Natural killer cell treated with Interleukin-12 subunit alpha and Interleukin-12 subunit beta and Interleukin-15 and Interleukin-18, amount 100 ng/mL, for 72 hours (primary cell): ENCODE measurements around the gene CC2D2A. TPM values are rescaled to one million over a fixed set of nuclear protein-coding genes. Genes with fewer than 3 reads are reported as not detected.

Source experiments
- ATAC-seq, 2 donors: fragments of 150-1000 bp; cut with Tn5 transposase in 1 of 2; sonication (Bioruptor Pico), chemical (Tn5 transposase) in 1 of 2; 2 replicates each; pipeline ENCODE4 v1.10.0; 2021
- DNase-seq: peaks from one replicate; pipeline ENCODE4 v3.0.0; 2022; ENCODE audit warnings: low spot score
- H3K27ac Mint-ChIP-seq, 2 donors: 1 replicate in 1 of 2; 2 replicates in 1 of 2; pipeline ENCODE4 v1.8.0; 2022; ENCODE audit warnings: mixed read lengths in 2 of 2, mild to moderate bottlenecking in 1 of 2, moderate library complexity in 1 of 2
- H3K27me3 Mint-ChIP-seq, 2 donors: 1 replicate in 1 of 2; 2 replicates in 1 of 2; pipeline ENCODE4 v1.8.0; 2022; ENCODE audit warnings: mixed read lengths in 2 of 2
- H3K36me3 Mint-ChIP-seq: one replicate; pipeline ENCODE4 v1.8.0; 2022; ENCODE audit warnings: mixed read lengths
- H3K4me1 Mint-ChIP-seq, 2 donors: 1 replicate in 1 of 2; 2 replicates in 1 of 2; pipeline ENCODE4 v1.8.0; 2022; ENCODE audit warnings: low read depth in 2 of 2, mixed read lengths in 2 of 2, mild to moderate bottlenecking in 1 of 2
- H3K4me3 Mint-ChIP-seq: one replicate; pipeline ENCODE4 v1.8.0; 2022; ENCODE audit warnings: mixed read lengths
- H3K9me3 Mint-ChIP-seq: 2 replicates; pipeline ENCODE4 v1.8.0; 2022; ENCODE audit warnings: mixed read lengths
- total RNA-seq, 2 donors: library from RNA; stranded (reverse); gene quantifications; one replicate each; pipeline ENCODE4 v1.2.3, GENCODE V29; 2022

CC2D2A gene
- total RNA-seq, 2 donors from 2014 or later, result not detected

- no peaks in the 10 kb centered on the region for H3K9me3 Mint-ChIP-seq
- H3K27ac Mint-ChIP-seq, result no peak overlapping the region
- no peaks in the 10 kb centered on the region for H3K27me3 Mint-ChIP-seq
- no peak for ATAC-seq
- H3K4me3 Mint-ChIP-seq, result no peak overlapping the region
- DNase-seq, result no peak
- no peaks in the 10 kb centered on the region for H3K36me3 Mint-ChIP-seq
- no peaks in the 10 kb centered on the region for H3K4me1 Mint-ChIP-seq
These were observed 99.1 kb downstream of the CC2D2A start for GRCh38 chr4:15568821-15569220.

- ATAC-seq, result no peak
- H3K4me3 Mint-ChIP-seq, result no peak overlapping the region
- no peaks in the 10 kb centered on the region for H3K9me3 Mint-ChIP-seq
- no peak for DNase-seq
- H3K27ac Mint-ChIP-seq, result no peak overlapping the region
- no peaks in the 10 kb centered on the region for H3K4me1 Mint-ChIP-seq
- no peaks in the 10 kb centered on the region for H3K36me3 Mint-ChIP-seq
- no peaks in the 10 kb centered on the region for H3K27me3 Mint-ChIP-seq
These were observed 100.1 kb downstream of the CC2D2A start for GRCh38 chr4:15569746-15570145.

- Mint-ChIP-seq H3K4me3 (no peak overlapping the region), H3K27ac (no peak overlapping the region), H3K36me3 (no peaks in the 10 kb centered on the region), H3K4me1 (no peaks in the 10 kb centered on the region), H3K27me3 (no peaks in the 10 kb centered on the region), H3K9me3 (no peaks in the 10 kb centered on the region)
- ATAC-seq (no peak), DNase-seq (no peak)
These were observed 106.3 kb downstream of the CC2D2A start for GRCh38 chr4:15575966-15576365.

- Mint-ChIP-seq H3K4me1 (no peaks in the 10 kb centered on the region), H3K27me3 (no peaks in the 10 kb centered on the region), H3K27ac (no peak overlapping the region), H3K36me3 (no peaks in the 10 kb centered on the region), H3K4me3 (no peak overlapping the region), H3K9me3 (no peaks in the 10 kb centered on the region)
- no peak for ATAC-seq
- DNase-seq, result no peak
These were observed 107.8 kb downstream of the CC2D2A start for GRCh38 chr4:15577508-15577907.

GRCh38 chr4:15584785-15585184 is 115.1 kb downstream of the CC2D2A start:
- Mint-ChIP-seq H3K36me3 (no peaks in the 10 kb centered on the region), H3K4me3 (no peak overlapping the region), H3K27ac (peak overlapping the region in 1 of 2 donors; percentile 12), H3K9me3 (no peaks in the 10 kb centered on the region), H3K4me1 (peaks cover 3 to 5% of the 10 kb centered on the region in 2 donors), H3K27me3 (no peaks in the 10 kb centered on the region)
- no peak for DNase-seq
- no peak for ATAC-seq

- no peak overlapping the region for H3K4me3 Mint-ChIP-seq
- DNase-seq (no peak), ATAC-seq (no peak)
- H3K27ac Mint-ChIP-seq, result no peak overlapping the region
- H3K9me3 Mint-ChIP-seq, result no peaks in the 10 kb centered on the region
- no peaks in the 10 kb centered on the region for H3K36me3 Mint-ChIP-seq
- peaks cover 3 to 5% of the 10 kb centered on the region in 2 donors for H3K4me1 Mint-ChIP-seq
- no peaks in the 10 kb centered on the region for H3K27me3 Mint-ChIP-seq
These were observed 115.6 kb downstream of the CC2D2A start for GRCh38 chr4:15585331-15585730.

GRCh38 chr4:15586066-15586465 is 116.4 kb downstream of the CC2D2A start:
- no peak overlapping the region for H3K27ac Mint-ChIP-seq
- ATAC-seq, result no peak
- no peak overlapping the region for H3K4me3 Mint-ChIP-seq
- H3K4me1 Mint-ChIP-seq, result peaks cover 3 to 5% of the 10 kb centered on the region in 2 donors
- H3K36me3 Mint-ChIP-seq, result no peaks in the 10 kb centered on the region
- no peaks in the 10 kb centered on the region for H3K27me3 Mint-ChIP-seq
- no peak for DNase-seq
- no peaks in the 10 kb centered on the region for H3K9me3 Mint-ChIP-seq

- Mint-ChIP-seq H3K9me3 (no peaks in the 10 kb centered on the region), H3K4me3 (no peak overlapping the region), H3K36me3 (no peaks in the 10 kb centered on the region), H3K27me3 (no peaks in the 10 kb centered on the region), H3K27ac (no peak overlapping the region), H3K4me1 (peaks cover 3 to 5% of the 10 kb centered on the region in 2 donors)
- ATAC-seq (no peak), DNase-seq (no peak)
These were observed 118.0 kb downstream of the CC2D2A start for GRCh38 chr4:15587649-15588048.

GRCh38 chr4:15592799-15593198 is 123.1 kb downstream of the CC2D2A start:
- ATAC-seq (no peak), DNase-seq (no peak)
- no peaks in the 10 kb centered on the region for H3K27me3 Mint-ChIP-seq
- no peak overlapping the region for H3K27ac Mint-ChIP-seq
- H3K36me3 Mint-ChIP-seq, result no peaks in the 10 kb centered on the region
- no peak overlapping the region for H3K4me3 Mint-ChIP-seq
- H3K9me3 Mint-ChIP-seq, result no peaks in the 10 kb centered on the region
- H3K4me1 Mint-ChIP-seq, result no peaks in the 10 kb centered on the region

- no peak for ATAC-seq
- peaks cover under 1% of the 10 kb centered on the region for H3K36me3 Mint-ChIP-seq
- H3K4me3 Mint-ChIP-seq, result no peak overlapping the region
- no peaks in the 10 kb centered on the region for H3K9me3 Mint-ChIP-seq
- no peak for DNase-seq
- H3K27ac Mint-ChIP-seq, result no peak overlapping the region
- no peaks in the 10 kb centered on the region for H3K27me3 Mint-ChIP-seq
- peaks cover under 1 to 4% of the 10 kb centered on the region in 2 donors for H3K4me1 Mint-ChIP-seq
These were observed 129.0 kb downstream of the CC2D2A start for GRCh38 chr4:15598644-15599043.

- Mint-ChIP-seq H3K4me3 (no peak overlapping the region), H3K9me3 (no peaks in the 10 kb centered on the region)
These were observed 130.5 kb downstream of the CC2D2A start for GRCh38 chr4:15600176-15600575.

GRCh38 chr4:15601862-15602261 is 132.2 kb downstream of the CC2D2A start:
- no peak overlapping the region for H3K4me3 Mint-ChIP-seq
- peak overlapping the region in 1 of 2 donors; percentile 21 for H3K27ac Mint-ChIP-seq
- ATAC-seq (no peak), DNase-seq (no peak)
- peaks cover 17% of the 10 kb centered on the region for H3K36me3 Mint-ChIP-seq
- no peaks in the 10 kb centered on the region for H3K9me3 Mint-ChIP-seq
- H3K27me3 Mint-ChIP-seq, result no peaks in the 10 kb centered on the region
- H3K4me1 Mint-ChIP-seq, result peaks cover 7 to 11% of the 10 kb centered on the region in 2 donors

More at GRCh38 chr4:15600176-15600575, 130.5 kb downstream of the CC2D2A start:
- ATAC-seq (no peak), DNase-seq (no peak)
- Mint-ChIP-seq H3K4me1 (peaks cover 7 to 11% of the 10 kb centered on the region in 2 donors), H3K27ac (no peak overlapping the region), H3K36me3 (peaks cover 11% of the 10 kb centered on the region), H3K27me3 (no peaks in the 10 kb centered on the region)

GRCh38 chr4:15605537-15605936 is 135.9 kb downstream of the CC2D2A start:
- peaks cover 17% of the 10 kb centered on the region for H3K36me3 Mint-ChIP-seq

GRCh38 chr4:15610855-15611254 is 141.2 kb downstream of the CC2D2A start:
- Mint-ChIP-seq H3K27ac (no peak overlapping the region), H3K4me1 (peaks cover 13 to 27% of the 10 kb centered on the region in 2 donors), H3K36me3 (peaks cover 7% of the 10 kb centered on the region), H3K4me3 (no peak overlapping the region), H3K27me3 (no peaks in the 10 kb centered on the region), H3K9me3 (no peaks in the 10 kb centered on the region)
- ATAC-seq (no peak), DNase-seq (no peak)

More at GRCh38 chr4:15605537-15605936, 135.9 kb downstream of the CC2D2A start:
- H3K9me3 Mint-ChIP-seq, result no peaks in the 10 kb centered on the region
- peaks cover 7 to 21% of the 10 kb centered on the region in 2 donors for H3K4me1 Mint-ChIP-seq
- no peak for DNase-seq
- H3K4me3 Mint-ChIP-seq, result no peak overlapping the region
- H3K27me3 Mint-ChIP-seq, result no peaks in the 10 kb centered on the region
- no peak overlapping the region for H3K27ac Mint-ChIP-seq
- no peak for ATAC-seq

GRCh38 chr4:15612136-15612535 is 142.5 kb downstream of the CC2D2A start:
- Mint-ChIP-seq H3K27me3 (no peaks in the 10 kb centered on the region), H3K27ac (no peak overlapping the region), H3K9me3 (no peaks in the 10 kb centered on the region), H3K4me3 (no peak overlapping the region), H3K36me3 (peaks cover 13% of the 10 kb centered on the region), H3K4me1 (peaks cover 19 to 37% of the 10 kb centered on the region in 2 donors)
- DNase-seq (no peak), ATAC-seq (no peak)
